PC-9 (cell line): Measurements from ENCODE around the gene C10orf71. TPM values are rescaled to one million over a fixed set of nuclear protein-coding genes. Genes with fewer than 3 reads are reported as not detected.

Source experiments
- BruUV-seq: library from RNA; stranded (reverse); fragments of 400-500 nt; replicated peaks from 2 replicates; lab custom pipeline; 2021; lab: Mats Ljungman, UMichigan
- CTCF ChIA-PET: fragments of 300-600 bp; sonication (Branson Sonifier 250); formaldehyde crosslinking; loops from one replicate; lab custom pipeline; 2022; ENCODE audit warnings: antibody characterized with exemption; lab: Charles Lee
- POLR2A ChIA-PET: fragments of 300-600 bp; sonication (Branson Sonifier 250); formaldehyde crosslinking; loops from one replicate; lab custom pipeline; 2022; ENCODE audit warnings: antibody characterized with exemption; ENCODE audit not compliant: unreplicated experiment; lab: Charles Lee
- DNase-seq, 2 experiments: peaks; one replicate each; pipeline versions ENCODE4 v3.0.0 to v3.0.0-alpha.2; 2015 to 2022; ENCODE audit warnings: mixed read lengths in 1 of 2
- H2AFZ ChIP-seq: fragments of 200-600 bp; sonication (generic); 2 replicates; pipeline ENCODE4 v1.8.1; 2017; ENCODE audit warnings: antibody characterized with exemption
- H3F3A ChIP-seq: fragments of 200-600 bp; sonication (generic); 2 replicates; pipeline ENCODE4 v1.8.1; 2017; ENCODE audit warnings: antibody characterized with exemption, mild to moderate bottlenecking, low read depth; ENCODE audit not compliant: insufficient read depth
- H3K27ac ChIP-seq: fragments of 200-600 bp; sonication (generic); 2 replicates; pipeline ENCODE4 v1.6.1; 2016; ENCODE audit warnings: mixed run types
- H3K27me3 ChIP-seq: fragments of 200-600 bp; sonication (generic); 2 replicates; pipeline ENCODE4 v1.6.1; 2016; ENCODE audit warnings: low read depth, mixed run types; ENCODE audit not compliant: insufficient read depth
- H3K36me3 ChIP-seq: fragments of 200-600 bp; sonication (generic); 2 replicates; pipeline ENCODE4 v1.6.1; 2016; ENCODE audit warnings: low read depth, mixed run types
- H3K4me1 ChIP-seq: fragments of 200-600 bp; sonication (generic); replicated peaks from 2 replicates; pipeline ENCODE4 v1.6.1; 2016; ENCODE audit warnings: mixed run types; ENCODE audit not compliant: insufficient read depth
- H3K4me2 ChIP-seq: fragments of 200-600 bp; sonication (generic); 2 replicates; pipeline ENCODE4 v1.6.1; 2017; ENCODE audit warnings: mixed run types
- H3K4me3 ChIP-seq: fragments of 200-600 bp; sonication (generic); 2 replicates; pipeline ENCODE4 v1.6.1; 2016; ENCODE audit warnings: mixed run types
- H3K79me2 ChIP-seq: fragments of 200-600 bp; sonication (generic); 2 replicates; pipeline ENCODE4 v1.6.1; 2017; ENCODE audit warnings: low read depth, mixed run types
- H3K9me2 ChIP-seq: fragments of 200-600 bp; sonication (generic); 2 replicates; pipeline ENCODE4 v1.8.1; 2017; ENCODE audit warnings: mild to moderate bottlenecking; ENCODE audit not compliant: insufficient read depth
- H3K9me3 ChIP-seq: fragments of 200-600 bp; sonication (generic); 2 replicates; pipeline ENCODE4 v1.8.1; 2016; ENCODE audit warnings: low read depth; ENCODE audit not compliant: insufficient read depth
- H4K20me1 ChIP-seq: fragments of 200-600 bp; sonication (generic); 2 replicates; pipeline ENCODE4 v1.8.1; 2017; ENCODE audit not compliant: insufficient read depth
- CTCF ChIP-seq: fragments of 200-600 bp; sonication (generic); conservative IDR thresholded peaks from 2 replicates; pipeline ENCODE4 v1.6.1; 2017; ENCODE audit warnings: mixed run types, antibody characterized with exemption, mild to moderate bottlenecking, moderate library complexity
- EZH2 ChIP-seq: fragments of 200-600 bp; sonication (generic); IDR thresholded peaks from 2 replicates; pipeline ENCODE4 v1.8.0; 2017; ENCODE audit warnings: antibody characterized with exemption, low read depth
- intact Hi-C: fragments of 100-400 bp; cut with micrococcal nuclease; formaldehyde crosslinking; loops from one replicate; pipeline ENCODE4 v1.10.0; 2022; ENCODE audit not compliant: unreplicated experiment
- total RNA-seq: library from RNA; stranded (reverse); gene quantifications from 2 replicates; pipeline ENCODE4 v1.2.3, GENCODE V29; 2021

C10orf71 gene
- total RNA-seq, 1 experiment from 2014 or later: not detected

GRCh38 chr10:49282879-49283341, 16.1 kb upstream of the C10orf71 start:
- no peak overlapping the region for H3K4me2 ChIP-seq
- BruUV-seq: no TSS peak
- no peak for DNase-seq
- no peaks in the 10 kb centered on the region for H3K36me3 ChIP-seq
- H3K27me3 ChIP-seq: peaks cover 33% of the 10 kb centered on the region
- no peaks in the 10 kb centered on the region for H3K4me1 ChIP-seq
- H3K9me3 ChIP-seq: no peaks in the 10 kb centered on the region
- intact Hi-C loops: no loop called here
- no peak for TF ChIP-seq EZH2
- no peaks in the 10 kb centered on the region for H3K79me2 ChIP-seq
- H3K9me2 ChIP-seq: no peaks in the 10 kb centered on the region
- POLR2A ChIA-PET: interaction anchor here (0.6 kb wide), 1 partner anchor 24 kb away, joined by 3 read pairs; no protein-coding TSS in a partner anchor
- H3F3A ChIP-seq: no peaks in the 10 kb centered on the region
- H2AFZ ChIP-seq: no peak overlapping the region
- H4K20me1 ChIP-seq: no peaks in the 10 kb centered on the region
- no peak overlapping the region for H3K4me3 ChIP-seq
- no peak overlapping the region for H3K27ac ChIP-seq
- CTCF ChIA-PET: no interaction called here

- no peaks in the 10 kb centered on the region for H4K20me1 ChIP-seq
- no peak for DNase-seq
- no peaks in the 10 kb centered on the region for H3F3A ChIP-seq
- ChIA-PET POLR2A (no interaction called here), CTCF (no interaction called here)
- no peaks in the 10 kb centered on the region for H3K36me3 ChIP-seq
- H3K27me3 ChIP-seq: peaks cover 33% of the 10 kb centered on the region
- H2AFZ ChIP-seq: no peak overlapping the region
- H3K79me2 ChIP-seq: no peaks in the 10 kb centered on the region
- H3K27ac ChIP-seq: no peak overlapping the region
- no peaks in the 10 kb centered on the region for H3K9me2 ChIP-seq
- H3K4me2 ChIP-seq: no peak overlapping the region
- BruUV-seq: no TSS peak
- TF ChIP-seq CTCF: no peak
- TF ChIP-seq EZH2: no peak
- intact Hi-C loops: no loop called here
- H3K4me3 ChIP-seq: no peak overlapping the region
- no peaks in the 10 kb centered on the region for H3K4me1 ChIP-seq
- H3K9me3 ChIP-seq: no peaks in the 10 kb centered on the region
Observed at GRCh38 chr10:49283491-49283890, 15.5 kb upstream of the C10orf71 start.

DNA sequence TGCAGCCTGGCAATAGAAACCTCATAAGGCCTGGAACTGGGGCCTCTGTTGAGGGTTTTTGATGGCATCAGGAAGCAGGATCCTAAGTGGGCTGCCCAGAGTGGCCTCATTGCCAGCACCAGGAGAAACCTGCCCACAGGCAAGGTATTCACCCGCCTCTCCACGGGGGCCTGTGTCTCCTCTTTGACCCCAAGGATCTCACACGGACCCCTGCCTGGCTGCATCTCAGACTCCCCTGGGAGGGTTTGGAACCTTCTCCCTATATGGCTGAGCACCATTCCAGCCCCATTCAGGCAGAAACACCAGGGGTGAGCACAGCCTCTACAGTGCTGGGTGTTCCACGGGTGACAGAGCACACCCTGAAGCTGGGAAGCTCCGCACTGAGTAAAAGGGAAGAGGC, 14.6 kb upstream of the C10orf71 start:
- Histone ChIP-seq H3K9me2 (no peaks in the 10 kb centered on the region), H3F3A (no peaks in the 10 kb centered on the region), H3K4me1 (no peaks in the 10 kb centered on the region), H3K27me3 (peaks cover 30% of the 10 kb centered on the region), H3K4me2 (no peak overlapping the region), H4K20me1 (no peaks in the 10 kb centered on the region), H3K36me3 (no peaks in the 10 kb centered on the region), H3K9me3 (no peaks in the 10 kb centered on the region), H3K27ac (no peak overlapping the region), H2AFZ (no peak overlapping the region), H3K4me3 (no peak overlapping the region), H3K79me2 (no peaks in the 10 kb centered on the region)
- no peak for DNase-seq
- ChIA-PET CTCF (no interaction called here), POLR2A (no interaction called here)
- BruUV-seq: no TSS peak
- intact Hi-C loops: no loop called here
- no peak for TF ChIP-seq EZH2
- TF ChIP-seq CTCF: no peak

DNA sequence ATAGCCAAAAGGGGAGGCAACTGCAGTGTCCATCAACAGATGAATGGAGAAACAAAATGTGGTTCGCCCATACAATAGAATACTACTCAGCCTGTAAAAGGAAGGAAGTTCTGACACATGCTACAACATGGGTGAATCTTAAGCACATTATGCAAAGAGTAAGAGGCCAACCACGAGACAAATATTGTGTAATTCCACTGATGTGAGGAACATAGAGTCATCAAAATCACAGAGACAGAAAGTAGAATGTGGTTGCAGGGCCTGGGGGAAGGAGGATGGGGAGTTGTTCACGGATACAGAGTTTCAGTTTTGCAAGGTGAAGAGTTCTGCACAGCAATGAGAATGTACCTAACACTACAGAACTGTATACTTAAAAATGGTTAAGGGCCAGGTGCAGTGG, 13.7 kb upstream of the C10orf71 start:
- Histone ChIP-seq H3K36me3 (no peaks in the 10 kb centered on the region), H3K4me3 (no peak overlapping the region), H3K27ac (no peak overlapping the region), H3F3A (no peaks in the 10 kb centered on the region), H3K4me2 (no peak overlapping the region), H3K9me2 (no peaks in the 10 kb centered on the region), H3K27me3 (peaks cover 26% of the 10 kb centered on the region), H3K79me2 (no peaks in the 10 kb centered on the region), H2AFZ (no peak overlapping the region), H3K4me1 (no peaks in the 10 kb centered on the region), H4K20me1 (no peaks in the 10 kb centered on the region), H3K9me3 (no peaks in the 10 kb centered on the region)
- intact Hi-C loops: no loop called here
- DNase-seq: no peak
- BruUV-seq: no TSS peak
- ChIA-PET CTCF (no interaction called here), POLR2A (no interaction called here)
- no peak for TF ChIP-seq CTCF
- no peak for TF ChIP-seq EZH2
